Measurements from ENCODE around the gene CLIP3.
A peak's percentile ranks its signal among the peaks of the same experiment; 100 is the strongest.
"Not testable (repeated sequence)": the region's sequence is repeated elsewhere in the genome, so short reads cannot be mapped to it uniquely, and the experiment has no call there.

CLIP3 gene

DNA sequence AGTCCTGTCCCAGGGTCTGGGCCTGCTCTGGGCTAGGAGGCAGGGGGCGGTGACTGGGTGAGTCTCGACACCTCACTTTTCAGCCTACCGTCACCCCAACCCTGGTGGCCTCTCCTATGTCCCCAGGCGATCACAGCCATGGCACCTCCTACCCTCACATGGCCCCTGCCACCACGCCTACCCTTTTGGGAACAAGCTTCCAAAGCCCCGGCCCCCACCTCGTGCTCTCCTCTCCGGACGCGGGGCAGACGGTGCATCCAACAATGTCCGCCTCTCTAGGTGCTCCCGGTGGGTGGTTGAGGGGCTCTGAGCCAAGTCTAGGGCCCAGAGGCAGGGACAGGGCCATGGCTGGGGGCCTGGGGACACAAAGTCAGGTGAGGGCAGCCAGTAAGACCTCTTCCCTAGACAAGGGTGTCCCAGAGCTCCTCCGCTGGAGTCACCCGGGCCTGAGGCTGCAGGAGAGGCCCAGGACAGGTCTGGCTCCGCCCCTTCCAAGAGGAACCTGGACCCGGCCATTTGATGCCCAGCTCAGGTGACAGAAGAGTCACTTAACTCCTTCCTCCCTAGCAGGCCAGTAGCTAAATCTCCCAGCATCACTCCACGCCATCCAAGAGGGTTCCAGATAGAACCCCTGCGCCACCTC is 24.2 kb downstream of the CLIP3 start, which contains the start of gene SYNE4:
Gene SYNE4, minus strand, starts transcription at position 478 of the 643 bp plus-strand sequence. Its CDS starts 132 bp downstream, at position 346.
- DNase-seq, result no peak

DNA sequence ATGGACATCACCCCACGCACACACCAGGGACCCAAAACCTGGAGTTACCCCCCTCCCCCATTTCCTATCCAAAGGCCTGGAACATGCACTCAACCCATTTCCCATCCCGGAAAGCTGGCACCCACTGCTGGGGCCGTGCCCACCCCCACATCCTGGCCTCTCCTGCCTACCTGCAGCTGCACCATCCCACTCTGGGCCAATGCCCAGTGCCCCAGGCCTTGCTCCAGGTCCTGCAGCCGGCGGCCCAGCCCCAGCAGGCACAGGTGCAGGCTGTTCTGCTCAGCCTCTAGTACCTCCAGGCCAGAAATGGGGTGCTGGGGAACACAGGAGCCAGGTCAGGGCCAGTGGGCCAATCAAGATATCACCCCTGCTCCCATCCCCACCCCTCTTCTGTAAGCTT is 25.7 kb downstream of the CLIP3 start:
- no peak for DNase-seq

- DNase-seq, result no peak
Observed at GRCh38 chr19:36003284-36003683, 29.4 kb downstream of the CLIP3 start.

- no peak for DNase-seq
Observed at GRCh38 chr19:36001605-36002004, 31.1 kb downstream of the CLIP3 start.

DNA sequence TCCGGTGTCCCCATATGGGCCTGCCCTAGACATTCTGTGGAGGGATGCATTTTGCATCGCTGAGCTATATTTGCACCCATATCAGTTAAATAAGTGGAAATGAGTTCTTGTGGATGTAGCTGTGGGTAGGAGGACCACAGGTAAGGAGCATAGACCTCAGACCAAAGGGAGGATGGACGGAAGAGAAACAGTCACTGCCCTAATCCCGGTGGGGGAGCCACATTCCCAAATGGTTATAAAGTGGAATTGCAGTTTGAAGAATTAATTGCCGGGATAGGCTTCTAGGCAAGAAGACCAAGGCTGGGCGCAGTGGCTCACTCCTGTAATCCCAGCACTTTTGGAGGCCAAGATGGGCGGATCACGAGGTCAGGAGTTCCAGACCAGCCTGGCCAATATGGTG is 35.9 kb downstream of the CLIP3 start:
- DNase-seq, result no peak

- DNase-seq, result peak; percentile 77
Observed at GRCh38 chr19:35995048-35995993, 37.4 kb downstream of the CLIP3 start, which contains the start of gene SDHAF1. SDHAF1 (plus strand) TSS chr19:35995188; CDS start chr19:35995275, 87 bp downstream.

DNA sequence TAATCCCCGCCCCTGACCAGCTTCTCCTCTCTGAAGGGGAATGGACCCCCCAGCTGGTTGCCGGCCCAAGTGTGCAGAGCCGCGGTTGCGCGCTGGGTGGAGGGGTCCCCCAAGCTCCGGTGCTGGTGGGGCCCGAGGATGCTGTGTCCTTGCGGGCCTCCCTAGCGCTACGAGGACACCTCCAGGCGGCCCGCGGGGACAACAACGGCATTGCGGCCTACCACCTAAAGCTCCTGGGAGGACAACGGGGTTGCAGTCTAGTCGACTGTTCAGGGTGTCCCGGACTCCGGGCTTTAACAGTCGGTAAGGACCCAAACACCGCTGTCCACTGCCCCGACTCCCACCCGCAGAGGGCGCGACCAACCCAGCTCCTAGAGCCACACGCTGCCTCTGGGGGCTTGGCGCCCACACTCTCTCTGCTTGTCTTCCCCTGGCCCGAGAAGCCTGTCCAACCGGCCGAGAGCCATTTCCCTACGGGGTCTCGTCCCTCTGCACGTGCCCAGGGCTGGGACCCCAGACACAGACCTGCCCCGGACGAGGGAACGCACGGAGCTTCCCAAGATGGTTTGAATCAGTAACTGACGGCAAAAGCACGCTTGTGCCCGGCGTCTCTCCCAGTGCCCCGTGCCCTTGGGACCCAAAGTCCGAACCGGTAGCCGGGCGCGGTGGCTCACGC is 38.6 kb downstream of the CLIP3 start:
- no peak for DNase-seq

GRCh38 chr19:35992907-35993765 is 39.5 kb downstream of the CLIP3 start:
- DNase-seq, result no peak

GRCh38 chr19:35991731-35992450 is 40.8 kb downstream of the CLIP3 start:
- DNase-seq, result no peak

GRCh38 chr19:35990771-35991730 is 41.6 kb downstream of the CLIP3 start:
- no peak for DNase-seq

GRCh38 chr19:35990156-35990555 is 42.5 kb downstream of the CLIP3 start:
- no peak for DNase-seq

DNA sequence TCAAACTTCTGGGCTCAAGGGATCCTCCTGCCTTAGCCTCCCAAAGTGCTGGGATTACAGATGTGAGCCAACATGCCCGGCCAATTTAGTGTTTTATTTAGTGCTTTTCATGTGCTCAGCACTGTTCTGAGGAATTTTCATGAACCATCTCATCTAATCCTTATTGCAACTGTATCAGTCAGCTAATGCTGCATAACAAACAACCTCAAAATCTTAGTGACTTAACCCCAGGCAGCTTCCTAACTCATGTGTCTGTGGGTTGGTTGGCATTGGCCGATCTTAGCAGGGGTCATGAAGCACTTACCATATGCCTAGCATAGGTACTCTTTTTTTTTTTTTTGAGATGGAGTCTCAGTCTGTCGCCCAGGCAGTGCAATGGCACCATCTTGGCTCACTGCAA is 43.8 kb downstream of the CLIP3 start:
- DNase-seq, result no peak

- no peak for DNase-seq
Observed at GRCh38 chr19:35987571-35987896, 45.1 kb downstream of the CLIP3 start.

GRCh38 chr19:35986664-35987570 is 45.8 kb downstream of the CLIP3 start:
- no peak for DNase-seq

DNA sequence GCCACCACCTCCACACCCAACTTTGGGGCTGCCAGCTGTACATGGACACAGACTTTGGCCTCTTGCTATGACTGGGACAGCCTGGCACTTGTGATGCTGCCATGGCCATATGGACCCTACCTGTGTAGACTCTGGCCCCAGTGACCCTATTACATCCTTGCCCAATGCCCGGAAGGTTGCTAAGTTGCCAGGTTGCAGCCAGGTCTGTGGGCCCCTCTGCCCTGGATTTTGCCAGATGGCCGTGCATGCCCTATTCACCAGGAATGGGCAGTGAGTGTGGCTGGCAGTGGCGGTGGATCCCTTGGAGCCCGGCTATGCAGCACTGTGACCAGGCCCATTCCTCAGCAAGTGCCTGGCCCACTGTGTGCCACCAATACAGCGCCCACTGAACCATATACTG is 46.6 kb downstream of the CLIP3 start:
- no peak for DNase-seq

DNA sequence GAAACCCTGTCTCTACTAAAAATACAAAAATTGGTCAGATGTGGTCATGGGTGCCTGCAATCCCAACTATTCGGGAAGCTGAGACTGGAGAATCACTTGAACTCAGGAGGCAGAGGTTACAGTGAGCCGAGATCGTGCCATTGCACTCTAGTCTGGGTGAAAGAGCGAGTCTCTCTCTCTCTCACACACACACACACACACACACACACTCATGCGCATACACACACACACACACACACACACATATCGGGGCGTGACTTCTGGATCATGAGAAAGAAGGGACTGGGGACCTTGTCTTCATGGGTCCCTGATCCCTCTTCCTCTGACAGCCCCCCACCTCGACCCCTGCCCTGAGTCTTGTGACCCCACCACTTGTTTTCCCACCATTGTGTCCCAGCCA is 49.5 kb downstream of the CLIP3 start:
- no peak for DNase-seq

DNA sequence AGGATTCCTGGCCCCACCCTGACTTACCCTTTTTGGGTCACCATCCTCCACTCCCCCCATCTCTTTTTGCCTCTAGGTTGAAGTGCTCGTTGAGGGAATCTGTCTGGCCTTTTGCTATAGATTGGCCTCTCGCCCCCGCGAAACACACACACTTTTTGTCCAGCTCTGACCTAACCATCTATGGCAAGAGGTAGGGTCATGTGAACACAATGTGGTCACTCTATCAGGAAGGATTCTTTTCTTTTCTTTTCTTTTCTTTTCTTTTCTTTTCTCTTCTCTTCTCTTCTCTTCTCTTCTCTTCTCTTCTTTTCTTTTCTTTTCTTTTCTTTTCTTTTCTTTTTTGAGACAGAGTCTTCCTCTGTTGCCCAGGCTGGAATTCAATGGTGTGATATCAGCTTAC is 51.7 kb downstream of the CLIP3 start:
- DNase-seq, result not testable (repeated sequence)

DNA sequence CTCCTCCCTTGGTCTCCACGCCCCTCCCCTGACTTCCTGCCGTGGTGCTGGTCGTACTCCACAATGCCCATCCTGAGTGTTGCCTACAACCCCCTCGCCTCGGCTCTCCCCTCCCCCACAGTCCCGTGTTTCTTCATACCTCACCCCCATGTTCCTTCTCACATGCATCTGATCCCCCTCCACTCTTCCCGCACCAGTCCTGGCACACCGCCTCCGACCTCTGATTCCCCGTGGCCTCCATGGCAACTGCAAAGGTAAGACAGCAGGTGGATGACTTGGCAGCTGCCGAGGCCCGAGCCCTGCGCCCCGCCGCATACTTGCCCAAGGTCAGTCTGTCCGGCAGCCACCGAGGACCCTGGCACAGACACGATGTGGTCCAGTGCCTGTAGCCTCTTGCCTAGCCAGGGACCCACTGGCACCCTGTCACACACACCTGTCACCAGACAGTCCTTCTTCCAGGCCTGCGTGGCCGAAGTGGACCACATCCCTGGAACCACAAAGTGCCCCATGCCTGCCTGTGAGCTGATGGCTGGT is 53.8 kb downstream of the CLIP3 start:
- no peak for DNase-seq

DNA sequence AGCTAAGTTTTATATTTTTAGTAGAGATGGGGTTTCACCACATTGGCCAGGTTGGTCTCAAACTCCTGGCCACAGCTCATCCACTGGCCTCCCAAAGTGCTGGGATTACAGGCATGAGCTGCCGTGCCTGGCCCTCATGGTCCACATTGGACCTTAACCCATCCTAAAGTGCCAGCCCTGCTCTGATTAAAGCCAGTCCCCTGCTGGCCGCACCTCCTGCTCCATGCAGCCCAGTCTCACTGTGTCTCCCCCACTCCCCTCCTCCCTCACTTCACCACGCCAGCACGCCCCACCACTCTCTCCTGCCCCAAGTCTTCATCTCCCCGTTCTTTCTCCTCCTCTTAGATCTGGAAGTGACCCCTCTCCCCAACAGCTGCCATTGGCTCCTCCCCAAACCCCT is 54.4 kb downstream of the CLIP3 start:
- no peak for DNase-seq
